ENCODE measurements around the gene MSLN.

DNA sequence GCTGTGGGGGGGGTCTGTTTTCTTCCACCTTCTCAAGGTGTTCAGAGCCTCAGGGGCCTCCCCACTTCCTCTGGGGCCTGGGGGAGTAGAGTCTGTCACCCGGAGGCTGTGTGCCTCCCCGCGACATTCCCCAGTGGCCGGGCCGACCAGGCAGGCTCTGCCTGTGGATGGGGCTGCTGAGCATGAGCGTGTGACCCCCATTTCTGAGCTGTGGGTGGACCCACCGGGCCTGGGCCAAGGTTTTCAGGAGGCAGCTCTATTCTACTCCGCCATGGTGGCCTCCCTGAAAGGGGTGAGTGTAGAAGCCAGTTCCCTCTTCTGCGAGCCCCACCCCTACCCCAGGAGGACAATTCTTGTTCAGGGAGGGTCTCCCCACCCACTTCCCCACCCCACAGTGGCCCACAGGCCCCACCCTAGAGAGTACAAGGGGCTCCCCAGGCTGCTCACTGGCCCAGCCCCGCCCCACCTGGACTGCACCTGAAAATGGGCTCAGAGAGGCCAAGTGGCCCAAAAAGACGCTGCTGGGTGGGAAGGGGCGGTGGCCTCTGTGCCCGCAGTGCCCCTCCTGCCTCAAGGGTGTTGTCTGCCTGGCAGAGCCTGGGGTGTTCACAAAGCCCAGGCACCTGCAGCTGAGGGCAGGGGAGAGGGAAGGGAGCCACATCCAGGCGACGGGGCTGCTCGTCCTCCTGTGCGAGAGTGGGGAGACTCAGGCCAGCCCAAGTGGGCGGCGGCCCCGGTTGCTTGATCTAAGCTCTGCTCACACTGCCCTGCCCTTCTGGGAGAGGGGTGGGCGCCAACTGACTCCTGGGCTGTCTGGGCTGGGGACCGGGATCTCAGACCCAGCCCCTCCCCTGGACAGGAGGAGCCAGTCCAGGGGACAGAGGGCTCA, 1.3 kb downstream of the MSLN start:
- TF ChIP-seq CTCF (IDR thresholded peaks at IDR 0.05) (no peak), POLR2AphosphoS5 (IDR thresholded peaks at IDR 0.05) (no peak)
